Activated naive CD8-positive, alpha-beta T cell treated with anti-CD3 and anti-CD28 coated beads, Interleukin-2, amount 50 U/mL, for 24 hours (primary cell): ENCODE results near the gene SND1.

Experiments
- ATAC-seq: fragments of 150-1000 bp; cut with Tn5 transposase; one replicate; pipeline ENCODE4 v1.10.0; 2021
- DNase-seq: peaks from one replicate; pipeline ENCODE4 v3.0.0; 2021
- H3K27ac Mint-ChIP-seq: one replicate; pipeline ENCODE4 v1.8.0; 2021; ENCODE audit warnings: mild to moderate bottlenecking, mixed read lengths
- H3K27me3 Mint-ChIP-seq: one replicate; pipeline ENCODE4 v1.8.0; 2021; ENCODE audit warnings: mixed read lengths
- H3K36me3 Mint-ChIP-seq: one replicate; pipeline ENCODE4 v1.8.0; 2021; ENCODE audit warnings: low read depth, mixed read lengths
- H3K4me1 Mint-ChIP-seq: one replicate; pipeline ENCODE4 v1.8.0; 2021; ENCODE audit warnings: mixed read lengths
- H3K4me3 Mint-ChIP-seq: one replicate; pipeline ENCODE4 v1.8.0; 2021; ENCODE audit warnings: mild to moderate bottlenecking, moderate library complexity, mixed read lengths
- H3K9me3 Mint-ChIP-seq: one replicate; pipeline ENCODE4 v1.8.0; 2021; ENCODE audit warnings: mixed read lengths

SND1 gene

DNA sequence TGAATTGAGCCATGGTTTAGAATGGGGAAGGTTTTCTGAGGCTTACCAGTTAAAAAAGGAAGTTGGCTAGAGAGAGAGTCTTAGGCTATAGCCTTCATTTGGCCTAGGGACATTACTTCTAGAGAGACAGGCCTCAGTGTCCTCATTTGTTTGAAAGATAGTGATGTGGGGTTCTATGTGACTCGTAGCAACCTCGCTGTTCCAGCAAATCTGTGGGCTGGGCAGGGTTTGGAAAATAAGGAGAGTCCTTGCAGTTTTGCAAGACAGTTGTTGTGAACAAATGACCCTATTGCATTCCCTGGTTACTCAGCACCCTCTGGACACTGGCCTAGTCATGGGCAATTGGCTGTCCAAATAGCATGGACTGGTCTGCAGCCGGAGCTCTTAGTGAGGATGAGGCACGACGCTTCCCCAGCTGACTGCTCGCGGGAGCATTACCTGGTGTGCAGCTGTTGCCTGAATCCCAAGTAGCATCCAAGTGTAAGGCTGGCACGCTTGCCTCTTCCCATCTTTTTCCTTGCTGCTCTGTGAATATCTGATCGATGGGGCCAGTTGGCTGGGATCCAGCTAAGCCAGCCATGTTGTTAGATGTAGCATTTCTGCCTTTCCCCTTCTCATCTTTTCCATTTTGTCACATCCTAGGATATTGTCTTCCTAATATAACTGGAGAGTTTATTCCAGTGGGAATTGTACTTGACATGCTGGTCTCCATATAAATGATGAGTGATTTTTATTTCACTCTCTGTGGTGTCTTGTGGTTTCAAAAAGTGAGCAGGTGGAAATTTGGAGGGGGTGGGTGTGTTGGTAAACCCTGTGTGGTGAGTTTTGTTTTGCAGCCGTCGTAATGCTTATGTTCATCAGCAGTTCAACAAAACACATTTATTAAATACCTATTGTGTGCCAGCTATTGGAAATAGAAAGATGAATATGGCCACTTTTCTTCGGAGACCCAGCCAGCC lies 99.8 kb downstream of the SND1 start:
- Mint-ChIP-seq H3K27ac (peak overlapping the region; percentile 66), H3K4me3 (no peak overlapping the region), H3K9me3 (no peaks in the 10 kb centered on the region), H3K27me3 (no peaks in the 10 kb centered on the region), H3K36me3 (peaks cover 48% of the 10 kb centered on the region), H3K4me1 (peaks cover 59% of the 10 kb centered on the region)
- ATAC-seq (peak; percentile 46), DNase-seq (no peak)

DNA sequence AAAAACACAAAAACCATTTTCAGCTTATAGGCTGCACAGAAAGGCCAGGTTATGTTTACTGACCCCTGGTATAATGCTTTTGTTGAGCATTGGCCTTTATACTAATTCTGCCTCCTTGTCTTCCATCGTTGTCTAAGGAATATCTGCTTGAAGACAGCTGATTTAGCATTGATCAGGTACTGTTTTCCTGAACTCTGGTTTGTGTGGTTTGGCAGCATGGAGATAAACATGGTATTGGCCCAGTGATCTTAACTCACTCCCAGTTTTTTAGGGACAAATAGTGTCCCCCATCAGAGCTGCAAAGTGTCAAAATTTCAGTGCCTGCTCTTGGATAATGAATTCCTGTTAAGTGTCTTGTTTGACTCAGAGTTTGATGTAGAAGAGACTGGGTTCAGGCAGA lies 100.8 kb downstream of the SND1 start:
- Mint-ChIP-seq H3K27me3 (no peaks in the 10 kb centered on the region), H3K27ac (no peak overlapping the region), H3K36me3 (peaks cover 38% of the 10 kb centered on the region), H3K4me3 (no peak overlapping the region), H3K4me1 (peaks cover 61% of the 10 kb centered on the region), H3K9me3 (no peaks in the 10 kb centered on the region)
- ATAC-seq (no peak), DNase-seq (no peak)

DNA sequence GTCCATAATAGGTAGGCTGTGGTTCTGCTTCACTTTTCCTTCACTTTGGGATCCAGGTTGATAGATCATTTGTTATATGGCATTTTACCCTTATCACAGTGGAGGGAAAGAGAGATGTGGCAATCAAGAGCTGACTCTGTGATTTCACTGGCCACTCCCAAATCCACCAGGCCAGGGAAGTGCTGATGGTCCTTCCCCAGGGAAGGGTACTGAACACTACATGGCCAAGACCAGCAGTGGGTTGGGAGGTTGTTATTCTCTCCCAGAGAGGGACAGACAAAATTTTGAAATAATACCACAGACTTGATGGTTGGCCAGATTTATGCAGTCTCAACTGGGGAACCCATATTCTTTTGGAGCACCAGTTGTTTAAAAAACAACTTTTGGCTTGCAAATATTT lies 102.5 kb downstream of the SND1 start:
- Mint-ChIP-seq H3K4me3 (no peak overlapping the region), H3K36me3 (peaks cover 30% of the 10 kb centered on the region), H3K4me1 (peaks cover 56% of the 10 kb centered on the region), H3K9me3 (no peaks in the 10 kb centered on the region), H3K27ac (no peak overlapping the region), H3K27me3 (no peaks in the 10 kb centered on the region)
- no peak for DNase-seq
- ATAC-seq: no peak

DNA sequence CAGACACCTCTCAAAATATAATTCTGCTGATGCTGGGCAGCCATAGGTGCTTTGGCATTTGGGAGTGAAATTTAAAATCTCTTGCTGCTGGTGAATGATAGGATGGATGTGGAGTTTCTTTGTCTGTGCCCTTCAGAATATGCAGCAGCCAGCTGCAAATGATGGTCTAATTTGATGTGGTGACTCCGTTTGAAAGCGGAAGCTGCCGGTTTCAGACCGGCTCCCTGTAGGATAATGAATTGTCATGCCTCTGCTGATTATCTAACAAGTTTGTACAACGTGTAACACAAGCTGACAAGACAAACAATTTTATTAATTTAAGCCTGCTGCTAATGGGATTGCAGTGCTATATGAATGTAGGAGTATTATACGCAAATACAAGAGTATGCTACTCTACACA lies 103.5 kb downstream of the SND1 start:
- Mint-ChIP-seq H3K9me3 (no peaks in the 10 kb centered on the region), H3K27me3 (no peaks in the 10 kb centered on the region), H3K36me3 (peaks cover 31% of the 10 kb centered on the region), H3K4me3 (no peak overlapping the region), H3K27ac (no peak overlapping the region), H3K4me1 (peaks cover 60% of the 10 kb centered on the region)
- ATAC-seq (no peak), DNase-seq (no peak)

DNA sequence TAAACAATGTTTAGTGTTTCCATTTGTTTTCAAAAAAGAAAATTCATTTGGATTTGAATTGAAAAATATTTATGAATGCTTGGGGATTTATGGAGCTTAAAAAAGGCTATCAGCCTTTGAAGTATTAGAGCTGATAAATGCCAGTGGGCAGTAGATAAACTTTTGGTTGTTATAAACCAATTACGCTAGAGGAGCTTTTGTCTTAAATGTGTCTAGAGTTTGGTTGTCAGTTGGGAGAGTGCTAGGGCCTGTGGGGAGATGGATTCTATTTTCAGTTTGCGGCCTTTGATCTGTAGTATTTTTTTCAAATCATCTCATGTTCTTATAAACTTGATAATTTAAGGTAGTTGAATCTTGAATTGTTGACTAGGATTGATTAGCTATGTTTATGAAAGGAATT lies 104.0 kb downstream of the SND1 start:
- Mint-ChIP-seq H3K36me3 (peaks cover 29% of the 10 kb centered on the region), H3K27ac (no peak overlapping the region), H3K27me3 (no peaks in the 10 kb centered on the region), H3K9me3 (no peaks in the 10 kb centered on the region), H3K4me1 (peaks cover 62% of the 10 kb centered on the region), H3K4me3 (no peak overlapping the region)
- no peak for DNase-seq
- no peak for ATAC-seq

DNA sequence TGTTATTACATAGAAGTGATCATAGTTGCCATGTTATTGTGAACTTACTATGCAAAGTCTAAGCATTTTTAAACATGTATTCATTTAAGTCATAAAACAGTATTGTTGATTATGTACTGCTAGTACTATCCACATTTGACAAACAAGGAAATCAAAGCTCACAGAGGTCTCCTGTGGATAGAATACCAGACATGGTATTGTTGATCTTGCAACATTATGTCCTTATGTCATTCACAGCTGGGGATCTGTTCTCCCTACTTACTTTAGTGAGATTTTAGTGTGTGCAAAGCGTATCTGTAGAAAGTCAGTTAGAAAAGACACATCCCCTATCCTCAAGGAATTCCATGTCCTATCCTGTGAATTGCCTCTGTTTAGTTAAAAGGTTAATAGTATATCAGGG lies 106.1 kb downstream of the SND1 start:
- Mint-ChIP-seq H3K27me3 (no peaks in the 10 kb centered on the region), H3K36me3 (peaks cover 23% of the 10 kb centered on the region), H3K4me1 (peaks cover 52% of the 10 kb centered on the region), H3K9me3 (no peaks in the 10 kb centered on the region), H3K4me3 (no peak overlapping the region), H3K27ac (no peak overlapping the region)
- no peak for ATAC-seq
- DNase-seq: no peak

DNA sequence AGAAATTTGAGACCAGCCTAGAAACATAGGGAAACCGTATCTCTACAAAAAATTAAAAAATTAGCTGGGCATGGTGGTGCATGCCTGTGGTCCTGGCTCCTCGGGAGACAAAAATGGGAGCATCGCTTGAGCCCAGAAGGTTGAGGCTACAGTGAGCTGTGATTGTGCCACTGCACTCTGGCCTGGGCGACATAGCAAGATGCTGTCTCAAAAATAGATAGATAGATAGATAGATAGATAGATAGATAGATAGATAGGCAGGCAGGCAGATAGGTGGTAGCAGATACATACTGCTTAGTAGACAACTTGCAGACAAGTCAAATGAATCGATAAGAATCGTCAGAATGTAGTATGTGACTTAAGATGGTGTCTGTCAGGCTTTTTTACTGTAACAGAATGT lies 106.9 kb downstream of the SND1 start:
- Mint-ChIP-seq H3K36me3 (peaks cover 22% of the 10 kb centered on the region), H3K9me3 (no peaks in the 10 kb centered on the region), H3K27me3 (no peaks in the 10 kb centered on the region), H3K4me3 (no peak overlapping the region), H3K27ac (no peak overlapping the region), H3K4me1 (peaks cover 46% of the 10 kb centered on the region)
- no peak for DNase-seq
- ATAC-seq: no peak

DNA sequence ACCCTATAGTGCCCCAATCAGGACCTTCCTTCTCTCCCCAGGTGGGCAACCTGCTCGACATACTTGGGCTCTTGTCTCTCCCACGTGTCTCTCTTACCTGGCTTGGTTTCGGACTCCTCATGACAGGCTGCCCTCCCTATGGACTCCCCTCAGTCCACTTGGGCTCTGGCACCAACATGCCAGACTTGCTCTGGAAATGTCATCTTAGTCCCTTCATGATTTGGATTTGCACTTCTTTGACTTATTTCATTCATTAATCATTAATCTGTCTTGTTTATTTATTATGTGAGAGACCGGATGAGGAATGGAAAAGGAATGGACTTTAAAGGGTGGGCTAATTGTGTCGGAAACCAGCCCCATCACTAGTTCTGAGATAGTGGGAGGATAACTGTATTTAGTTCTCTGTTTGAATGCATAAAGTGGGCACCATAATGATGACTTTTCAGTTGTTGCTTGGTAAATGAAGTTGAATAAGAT lies 108.0 kb downstream of the SND1 start:
- H3K9me3 Mint-ChIP-seq: no peaks in the 10 kb centered on the region
- H3K4me3 Mint-ChIP-seq: no peak overlapping the region
- no peak for ATAC-seq
- H3K4me1 Mint-ChIP-seq: peaks cover 38% of the 10 kb centered on the region
- DNase-seq: no peak
- no peaks in the 10 kb centered on the region for H3K27me3 Mint-ChIP-seq
- no peak overlapping the region for H3K27ac Mint-ChIP-seq
- peaks cover 27% of the 10 kb centered on the region for H3K36me3 Mint-ChIP-seq

DNA sequence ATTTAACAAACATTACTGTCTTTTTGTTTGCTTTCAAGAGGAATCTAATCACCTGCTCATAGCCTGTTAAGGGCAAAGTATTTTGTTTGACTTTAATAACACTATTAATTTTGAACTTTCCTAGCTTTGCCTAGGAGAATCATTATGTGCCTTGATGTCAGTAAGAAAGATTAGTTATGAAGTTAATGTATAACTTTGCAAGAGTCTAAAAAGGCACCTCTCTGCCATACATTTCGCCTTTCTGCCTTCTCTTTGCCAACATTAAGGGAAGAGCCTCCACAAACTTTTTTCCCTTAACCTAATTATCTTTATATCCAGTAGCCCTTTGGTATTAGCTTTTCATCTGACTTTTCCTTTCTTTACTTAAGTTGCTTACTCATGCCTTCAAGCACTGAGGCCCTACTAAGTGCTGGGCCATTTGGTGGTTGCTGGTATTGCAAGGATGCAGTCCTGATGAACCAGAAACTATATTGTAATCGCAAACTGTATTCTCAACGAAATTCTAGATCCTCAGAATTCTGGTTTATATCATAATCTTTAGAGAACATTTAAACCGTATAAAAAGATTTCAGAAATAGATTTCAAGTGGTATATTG lies 108.5 kb downstream of the SND1 start:
- no peak overlapping the region for H3K4me3 Mint-ChIP-seq
- H3K4me1 Mint-ChIP-seq: peaks cover 35% of the 10 kb centered on the region
- ATAC-seq (no peak), DNase-seq (no peak)
- H3K9me3 Mint-ChIP-seq: peaks cover under 1% of the 10 kb centered on the region
- H3K27ac Mint-ChIP-seq: no peak overlapping the region
- H3K36me3 Mint-ChIP-seq: peaks cover 31% of the 10 kb centered on the region
- H3K27me3 Mint-ChIP-seq: no peaks in the 10 kb centered on the region

DNA sequence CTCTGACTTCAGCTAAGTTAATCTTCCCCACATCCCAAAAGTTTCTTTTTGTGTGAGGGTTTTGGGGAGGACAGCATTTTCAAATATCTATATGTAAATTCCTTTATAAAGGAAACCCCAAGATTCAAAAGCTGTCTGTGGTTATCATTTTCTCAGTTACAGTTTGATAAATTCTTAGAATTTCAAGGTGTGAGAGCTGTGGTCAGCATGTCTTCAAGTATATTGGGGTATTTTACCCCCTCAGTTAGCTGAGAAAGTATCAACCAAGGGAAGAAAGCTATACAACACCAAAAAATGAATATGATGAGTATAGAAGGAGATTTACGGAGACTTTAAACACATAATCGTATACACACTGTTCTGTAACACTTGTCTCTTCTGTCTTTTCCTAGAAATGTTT lies 109.2 kb downstream of the SND1 start:
- Mint-ChIP-seq H3K9me3 (peaks cover 3% of the 10 kb centered on the region), H3K36me3 (peaks cover 36% of the 10 kb centered on the region), H3K4me1 (peaks cover 34% of the 10 kb centered on the region), H3K4me3 (no peak overlapping the region), H3K27me3 (no peaks in the 10 kb centered on the region), H3K27ac (no peak overlapping the region)
- ATAC-seq: no peak
- DNase-seq: no peak

DNA sequence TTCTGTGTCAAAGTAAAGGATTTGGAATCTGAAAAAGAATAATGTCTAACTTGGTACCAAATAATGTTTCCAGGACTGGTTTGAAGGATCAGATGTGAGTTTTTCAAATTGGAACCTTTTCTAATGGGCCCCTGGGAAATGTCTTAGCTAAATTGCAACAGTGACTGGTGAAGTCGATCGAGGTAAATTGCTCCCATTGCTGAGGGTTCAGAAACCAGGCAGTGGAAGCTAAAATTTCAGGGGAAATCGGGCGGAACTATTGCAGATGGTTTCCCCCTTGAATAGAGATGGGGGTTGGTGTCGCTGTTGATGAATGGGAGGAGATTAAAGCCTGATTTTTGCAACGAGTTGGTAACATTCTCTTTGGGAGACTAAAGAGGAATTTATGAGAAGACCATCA lies 112.7 kb downstream of the SND1 start:
- no peak overlapping the region for H3K4me3 Mint-ChIP-seq
- peaks cover 3% of the 10 kb centered on the region for H3K9me3 Mint-ChIP-seq
- no peak for DNase-seq
- peaks cover 40% of the 10 kb centered on the region for H3K36me3 Mint-ChIP-seq
- no peak for ATAC-seq
- H3K4me1 Mint-ChIP-seq: peaks cover 58% of the 10 kb centered on the region
- H3K27me3 Mint-ChIP-seq: no peaks in the 10 kb centered on the region
- no peak overlapping the region for H3K27ac Mint-ChIP-seq

DNA sequence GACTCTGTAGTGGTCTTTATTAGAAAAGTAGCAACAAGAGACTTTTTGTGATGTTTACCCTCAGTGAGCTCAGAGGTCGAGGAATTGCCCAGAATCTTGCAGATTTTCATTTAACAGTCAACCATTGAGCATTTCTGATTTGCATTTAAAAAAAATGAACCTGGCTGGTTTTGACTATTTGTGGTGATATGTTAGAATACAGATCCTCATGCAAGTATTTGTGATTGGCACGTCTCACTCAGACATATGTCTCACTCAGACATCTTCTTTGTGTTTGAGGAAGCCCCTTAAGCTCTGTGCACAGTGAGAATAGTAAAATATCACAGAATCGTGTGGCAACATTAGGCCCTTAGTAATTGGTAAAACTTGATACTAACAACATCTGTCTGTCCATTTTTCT lies 113.2 kb downstream of the SND1 start:
- H3K27me3 Mint-ChIP-seq: no peaks in the 10 kb centered on the region
- H3K4me3 Mint-ChIP-seq: no peak overlapping the region
- H3K27ac Mint-ChIP-seq: no peak overlapping the region
- H3K36me3 Mint-ChIP-seq: peaks cover 37% of the 10 kb centered on the region
- DNase-seq (no peak), ATAC-seq (no peak)
- H3K9me3 Mint-ChIP-seq: peaks cover 3% of the 10 kb centered on the region
- H3K4me1 Mint-ChIP-seq: peaks cover 53% of the 10 kb centered on the region

DNA sequence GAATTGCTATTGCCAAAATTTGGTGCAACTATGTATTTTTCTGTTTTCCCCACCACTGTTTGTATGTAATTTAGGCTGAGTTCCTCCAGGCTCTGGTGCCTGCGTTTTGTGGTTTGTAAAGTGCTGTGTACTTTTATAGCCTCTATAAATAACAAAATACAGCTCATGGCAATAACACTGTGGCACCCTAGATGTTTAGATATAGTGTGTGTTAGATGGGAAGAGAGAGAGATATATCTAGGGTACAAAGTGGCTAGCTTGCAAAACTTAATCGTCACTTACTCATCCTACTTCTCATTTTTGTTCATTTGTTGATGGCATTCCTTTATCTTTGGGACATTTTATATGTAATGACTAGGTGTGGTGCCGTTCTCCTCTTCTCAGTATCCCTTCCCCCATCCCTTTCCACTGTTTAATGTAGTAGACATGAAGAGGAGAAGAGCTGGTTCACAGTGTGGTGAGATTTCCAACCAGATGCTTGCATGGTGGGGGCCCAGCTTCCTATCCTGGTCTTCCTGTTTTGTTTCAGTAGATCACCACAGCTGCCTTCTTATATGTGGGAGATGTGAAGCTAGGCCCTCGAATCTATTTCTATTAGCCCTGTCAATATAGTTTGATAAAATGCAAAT lies 115.0 kb downstream of the SND1 start:
- H3K27ac Mint-ChIP-seq: no peak overlapping the region
- DNase-seq (no peak), ATAC-seq (peak; percentile 16)
- peaks cover 42% of the 10 kb centered on the region for H3K4me1 Mint-ChIP-seq
- peaks cover 3% of the 10 kb centered on the region for H3K9me3 Mint-ChIP-seq
- peaks cover 40% of the 10 kb centered on the region for H3K36me3 Mint-ChIP-seq
- no peak overlapping the region for H3K4me3 Mint-ChIP-seq
- no peaks in the 10 kb centered on the region for H3K27me3 Mint-ChIP-seq

DNA sequence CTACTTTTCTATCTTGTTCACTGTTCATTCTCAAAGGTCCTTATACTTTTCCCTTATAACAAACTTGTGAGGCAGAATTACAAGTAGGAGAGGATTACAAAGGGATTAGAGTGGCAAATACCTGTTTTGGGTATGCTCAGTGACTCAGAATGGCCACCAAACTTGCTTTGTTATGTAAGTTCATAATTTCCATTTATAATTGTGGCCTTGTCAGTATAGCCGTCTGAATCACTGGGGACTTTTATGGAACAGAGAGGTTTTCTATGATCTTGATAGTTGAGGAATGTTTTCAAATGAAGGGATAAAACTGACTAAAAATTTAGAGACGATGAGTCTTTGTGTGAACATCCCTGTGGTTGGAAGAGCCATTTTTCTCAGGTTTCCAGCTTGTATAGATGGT lies 116.2 kb downstream of the SND1 start:
- Mint-ChIP-seq H3K27me3 (no peaks in the 10 kb centered on the region), H3K4me3 (no peak overlapping the region), H3K9me3 (peaks cover 3% of the 10 kb centered on the region), H3K27ac (peak overlapping the region; percentile 44), H3K4me1 (peaks cover 45% of the 10 kb centered on the region), H3K36me3 (peaks cover 40% of the 10 kb centered on the region)
- ATAC-seq (peak; percentile 71), DNase-seq (no peak)

DNA sequence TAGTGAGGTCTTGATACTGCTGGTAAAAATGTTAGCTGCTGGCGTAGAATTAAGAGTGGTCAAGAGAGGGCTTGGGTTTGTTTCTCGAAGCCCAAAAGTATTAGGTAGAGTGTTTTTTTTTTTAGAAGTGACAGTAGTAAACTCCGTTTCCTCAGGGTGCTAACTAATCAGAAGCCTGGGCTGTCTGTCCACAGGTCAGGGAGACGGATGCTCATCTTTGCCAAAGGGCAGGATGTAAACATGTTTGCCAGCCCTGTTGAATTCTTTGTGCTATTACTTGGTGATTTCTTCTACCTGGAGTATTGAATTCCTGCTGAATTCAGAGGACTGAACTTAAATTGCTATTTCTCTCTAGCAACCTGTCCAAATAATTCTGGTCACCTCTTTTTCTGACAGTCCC lies 117.1 kb downstream of the SND1 start:
- H3K9me3 Mint-ChIP-seq: peaks cover 3% of the 10 kb centered on the region
- no peak for DNase-seq
- no peak overlapping the region for H3K27ac Mint-ChIP-seq
- peaks cover 40% of the 10 kb centered on the region for H3K36me3 Mint-ChIP-seq
- no peak overlapping the region for H3K4me3 Mint-ChIP-seq
- no peaks in the 10 kb centered on the region for H3K27me3 Mint-ChIP-seq
- ATAC-seq: no peak
- peaks cover 45% of the 10 kb centered on the region for H3K4me1 Mint-ChIP-seq
